ENCODE results near the gene EIF3CL.
"Not testable (repeated sequence)": the region's sequence is repeated elsewhere in the genome, so short reads cannot be mapped to it uniquely, and the experiment has no call there.

DNA sequence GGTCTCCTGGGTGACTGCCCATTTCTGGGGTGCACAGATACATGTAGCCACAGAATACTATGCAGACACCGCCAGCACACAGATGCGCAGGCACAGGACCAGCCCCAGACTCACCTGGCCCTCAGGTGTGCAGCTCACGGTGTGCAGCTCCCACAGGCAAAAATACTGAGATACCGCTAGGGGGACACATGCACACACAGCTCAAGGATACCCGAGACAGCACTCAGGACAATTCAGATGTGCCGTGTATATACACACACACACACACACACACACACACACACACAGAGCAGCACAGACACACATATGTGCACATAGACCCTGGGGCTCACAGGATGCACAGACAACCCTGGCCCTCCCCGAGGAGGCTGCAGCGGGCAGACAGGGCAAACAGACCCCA is 28.5 kb downstream of the EIF3CL start:
- TF ChIP-seq, protein P1, sequence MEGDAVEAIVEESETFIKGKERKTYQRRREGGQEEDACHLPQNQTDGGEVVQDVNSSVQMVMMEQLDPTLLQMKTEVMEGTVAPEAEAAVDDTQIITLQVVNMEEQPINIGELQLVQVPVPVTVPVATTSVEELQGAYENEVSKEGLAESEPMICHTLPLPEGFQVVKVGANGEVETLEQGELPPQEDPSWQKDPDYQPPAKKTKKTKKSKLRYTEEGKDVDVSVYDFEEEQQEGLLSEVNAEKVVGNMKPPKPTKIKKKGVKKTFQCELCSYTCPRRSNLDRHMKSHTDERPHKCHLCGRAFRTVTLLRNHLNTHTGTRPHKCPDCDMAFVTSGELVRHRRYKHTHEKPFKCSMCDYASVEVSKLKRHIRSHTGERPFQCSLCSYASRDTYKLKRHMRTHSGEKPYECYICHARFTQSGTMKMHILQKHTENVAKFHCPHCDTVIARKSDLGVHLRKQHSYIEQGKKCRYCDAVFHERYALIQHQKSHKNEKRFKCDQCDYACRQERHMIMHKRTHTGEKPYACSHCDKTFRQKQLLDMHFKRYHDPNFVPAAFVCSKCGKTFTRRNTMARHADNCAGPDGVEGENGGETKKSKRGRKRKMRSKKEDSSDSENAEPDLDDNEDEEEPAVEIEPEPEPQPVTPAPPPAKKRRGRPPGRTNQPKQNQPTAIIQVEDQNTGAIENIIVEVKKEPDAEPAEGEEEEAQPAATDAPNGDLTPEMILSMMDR (IDR thresholded peaks at IDR 0.05; ENCODE audit: low read depth, low read length): not testable (repeated sequence)
- not testable (repeated sequence) for TF ChIP-seq EZH2phosphoT487 (IDR thresholded peaks at IDR 0.05; ENCODE audit: low read depth)

Measured in OCI-LY3 (cell line).